ENCODE data around the gene RPP30. TPM values are rescaled to one million over a fixed set of nuclear protein-coding genes. Genes with fewer than 3 reads are reported as not detected.

The RPP30 gene
- total RNA-seq, 1 experiment from 2014 or later: 32.4 TPM

GRCh38 chr10:90945491-90946070 lies 73.8 kb downstream of the RPP30 start:
- Histone ChIP-seq H3K9me2 (ENCODE audit: insufficient read depth) (no peaks in the 10 kb centered on the region), H4K20me1 (ENCODE audit: insufficient read depth) (no peaks in the 10 kb centered on the region), H3K9me3 (ENCODE audit: insufficient read depth, low read depth) (no peaks in the 10 kb centered on the region), H3K79me2 (ENCODE audit: low read depth) (no peaks in the 10 kb centered on the region), H3K4me3 (no peak overlapping the region), H3K27me3 (ENCODE audit: insufficient read depth, low read depth) (no peaks in the 10 kb centered on the region), H3F3A (ENCODE audit: insufficient read depth, low read depth) (no peaks in the 10 kb centered on the region), H2AFZ (no peak overlapping the region), H3K36me3 (ENCODE audit: low read depth) (no peaks in the 10 kb centered on the region), H3K4me1 (replicated peaks; ENCODE audit: insufficient read depth) (no peaks in the 10 kb centered on the region), H3K27ac (no peak overlapping the region), H3K4me2 (no peak overlapping the region)
- ChIA-PET POLR2A (ENCODE audit: unreplicated experiment) (no interaction called here), CTCF (interaction anchor here (0.6 kb wide), 1 partner anchor 353 kb away, joined by 7 read pairs; no protein-coding TSS in a partner anchor)
- TF ChIP-seq EZH2 (IDR thresholded peaks at IDR 0.05; ENCODE audit: low read depth) (no peak), CTCF (conservative IDR thresholded peaks at IDR 0.05) (no peak)
- no TSS peak for BruUV-seq (replicated peaks)
- no peak for DNase-seq
- intact Hi-C loops (cut with micrococcal nuclease; ENCODE audit: unreplicated experiment): no loop called here

GRCh38 chr10:90947030-90947960 lies 75.5 kb downstream of the RPP30 start:
- Histone ChIP-seq H3K9me3 (ENCODE audit: insufficient read depth, low read depth) (no peaks in the 10 kb centered on the region), H3K4me3 (no peak overlapping the region), H3K4me2 (no peak overlapping the region), H3K27ac (no peak overlapping the region), H3K9me2 (ENCODE audit: insufficient read depth) (no peaks in the 10 kb centered on the region), H3K27me3 (ENCODE audit: insufficient read depth, low read depth) (no peaks in the 10 kb centered on the region), H3K4me1 (replicated peaks; ENCODE audit: insufficient read depth) (no peaks in the 10 kb centered on the region), H3F3A (ENCODE audit: insufficient read depth, low read depth) (no peaks in the 10 kb centered on the region), H3K79me2 (ENCODE audit: low read depth) (no peaks in the 10 kb centered on the region), H3K36me3 (ENCODE audit: low read depth) (no peaks in the 10 kb centered on the region), H4K20me1 (ENCODE audit: insufficient read depth) (no peaks in the 10 kb centered on the region), H2AFZ (no peak overlapping the region)
- ChIA-PET CTCF (no interaction called here), POLR2A (ENCODE audit: unreplicated experiment) (interaction anchor here (0.6 to 0.7 kb wide), 2 partner anchors 18 to 35 kb away, joined by 4 to 5 read pairs; no protein-coding TSS in a partner anchor)
- no peak for DNase-seq
- intact Hi-C loops (cut with micrococcal nuclease; ENCODE audit: unreplicated experiment): no loop called here
- TF ChIP-seq EZH2 (IDR thresholded peaks at IDR 0.05; ENCODE audit: low read depth) (no peak), CTCF (conservative IDR thresholded peaks at IDR 0.05) (no peak)
- no TSS peak for BruUV-seq (replicated peaks)

Other genes with a start within 250 kb of the RPP30 start
- 0.52 and 0.55 TPM in 2 replicates for gene HTR7, start 13.9 kb upstream of the RPP30 start, total RNA-seq (2021)
- 3.9 and 6.7 TPM in 2 replicates for gene ANKRD1, start 49.1 kb downstream of the RPP30 start, total RNA-seq (2021)

Measured in PC-9 (cell line).